Midbrain (tissue), 1 donor: Measurements from ENCODE around the gene DTWD2.
"Not testable (repeated sequence)": the region's sequence is repeated elsewhere in the genome, so short reads cannot be mapped to it uniquely, and the experiment has no call there.

ENCODE experiments used
- DNase-seq: peaks from one replicate; lab custom pipeline; 2025; lab: John Stamatoyannopoulos, UW

Gene DTWD2

DNA sequence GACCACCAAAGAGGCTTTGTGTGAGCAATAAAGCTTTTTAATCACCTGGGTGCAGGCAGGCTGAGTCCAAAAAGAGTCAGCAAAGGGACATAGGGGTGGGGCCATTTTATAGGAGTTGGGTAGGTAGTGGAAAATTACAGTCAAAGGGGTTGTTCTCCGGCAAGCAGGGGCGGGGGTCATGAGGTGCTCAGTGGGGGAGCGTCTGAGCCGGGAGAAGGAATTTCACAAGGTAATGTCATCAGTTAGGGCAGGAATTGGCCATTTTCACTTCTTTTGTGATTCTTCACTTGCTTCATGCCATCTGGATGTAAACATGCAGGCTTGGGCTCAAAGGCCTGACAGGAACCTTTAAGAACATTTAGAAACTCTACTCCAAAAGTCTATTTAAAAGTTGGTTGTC lies 36.0 kb downstream of the DTWD2 start:
- not testable (repeated sequence) for DNase-seq

DNA sequence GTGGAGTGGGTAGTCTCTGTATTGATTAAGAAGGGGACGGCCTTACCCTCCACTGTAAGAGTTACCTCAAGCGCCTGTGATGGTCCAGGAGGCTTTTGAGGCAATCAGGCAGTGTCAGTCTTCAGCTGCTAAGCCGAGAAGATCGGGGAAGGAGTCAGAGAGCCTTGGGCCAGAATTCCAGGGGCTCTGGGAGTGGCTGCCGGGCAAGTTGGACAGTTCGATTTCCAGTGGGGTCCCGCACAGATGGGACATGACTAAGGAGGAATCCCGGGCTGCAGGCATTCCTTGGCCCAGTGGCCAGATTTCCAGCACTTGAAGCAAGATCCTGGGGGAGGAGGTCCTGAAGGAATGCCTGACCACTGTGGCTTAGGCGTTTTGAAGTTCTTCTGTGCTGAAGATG lies 38.0 kb downstream of the DTWD2 start:
- not testable (repeated sequence) for DNase-seq

DNA sequence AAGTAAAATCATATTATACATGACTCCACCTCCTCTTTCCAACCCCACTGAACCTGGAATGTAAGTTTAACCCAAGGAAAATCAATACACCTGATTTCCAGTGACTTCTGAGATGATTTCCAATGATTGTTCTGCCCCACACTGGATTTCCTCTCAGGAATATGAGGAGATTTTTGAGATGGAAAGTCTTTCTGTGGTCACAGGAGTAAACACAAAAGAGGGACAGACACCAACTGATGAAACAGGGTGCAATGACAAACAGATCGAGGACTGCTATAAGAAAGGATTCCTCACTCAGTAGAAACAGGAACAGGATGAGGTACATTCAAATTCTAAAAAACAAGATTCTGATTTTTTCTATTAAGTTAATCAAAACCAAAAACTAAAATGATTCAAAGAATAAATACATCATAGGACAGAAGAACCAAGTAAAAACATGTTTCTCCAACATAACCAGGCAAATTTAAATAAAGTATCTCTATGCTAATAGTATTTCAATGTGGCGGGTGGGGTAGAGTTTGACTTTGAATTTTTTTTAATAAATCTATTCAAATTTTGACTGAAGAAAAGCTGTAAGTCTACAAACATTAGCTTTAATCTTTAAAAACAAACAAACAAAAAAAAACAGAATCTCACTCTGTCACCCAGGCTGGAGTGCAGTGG lies 42.1 kb downstream of the DTWD2 start:
- DNase-seq = no peak

DNA sequence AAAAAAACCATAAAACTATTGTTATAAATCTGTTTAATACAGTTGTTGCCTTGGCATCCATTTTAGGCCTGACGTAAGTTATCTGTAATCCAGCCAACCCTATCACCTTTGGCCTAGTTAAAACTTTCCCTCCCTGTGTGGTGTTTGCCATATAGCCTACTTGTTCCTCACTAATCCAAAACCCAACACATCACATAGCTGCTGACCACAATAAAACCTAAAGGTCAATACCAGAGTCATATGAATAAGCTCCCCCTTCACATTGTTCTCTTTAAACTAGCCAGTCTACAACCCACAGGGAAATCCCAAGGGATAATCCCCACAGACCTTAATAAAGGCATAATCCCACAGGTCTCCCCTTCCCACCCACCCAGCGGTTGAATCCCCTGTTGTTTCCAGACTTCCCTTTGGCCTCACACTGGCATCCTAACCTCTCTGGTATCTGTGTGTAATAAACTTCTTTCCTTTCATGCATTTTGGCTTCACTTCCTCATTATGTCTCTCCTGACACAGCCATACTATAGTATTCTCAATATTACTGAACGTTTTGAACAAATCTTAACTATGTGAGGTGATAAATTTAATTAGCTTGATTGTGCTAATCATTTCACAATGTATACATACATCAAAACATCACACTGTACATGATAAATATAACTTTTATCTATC lies 50.8 kb downstream of the DTWD2 start:
- no peak for DNase-seq

DNA sequence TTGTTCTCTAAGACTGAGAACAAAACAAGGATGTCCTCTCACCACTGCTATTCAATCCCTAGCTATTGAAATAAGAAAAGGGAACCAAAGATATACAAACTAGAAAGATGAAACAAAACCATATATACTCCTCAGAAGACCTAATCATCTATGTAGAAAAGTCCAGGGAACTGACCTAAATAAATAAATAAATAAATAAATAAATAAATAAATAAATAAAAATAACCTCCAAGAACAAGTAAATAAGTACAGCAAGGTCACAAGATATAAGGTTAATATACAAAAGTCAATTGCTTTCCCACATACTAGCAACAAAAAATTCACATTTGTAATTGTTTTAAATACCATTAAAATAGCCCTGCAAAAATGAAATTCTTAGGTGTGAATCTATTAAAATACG lies 54.6 kb downstream of the DTWD2 start:
- no peak for DNase-seq

DNA sequence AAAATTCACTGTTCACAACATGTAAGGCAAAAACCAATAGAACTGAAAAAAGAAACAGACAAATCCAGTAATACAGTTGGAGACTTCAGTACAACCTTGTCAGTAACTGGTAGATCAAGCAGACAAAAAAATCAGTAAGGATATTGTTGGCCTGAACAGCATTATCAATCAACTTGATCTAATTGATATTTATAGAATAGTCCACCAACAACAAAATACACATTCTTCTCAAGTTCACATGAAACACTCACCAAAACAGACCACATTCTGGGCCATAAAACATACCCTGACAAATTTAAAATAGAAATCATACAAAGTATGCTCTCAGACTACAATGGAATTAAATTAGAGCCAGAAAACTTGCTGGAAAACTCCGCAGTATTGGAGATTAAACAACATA lies 56.8 kb downstream of the DTWD2 start:
- DNase-seq = no peak

DNA sequence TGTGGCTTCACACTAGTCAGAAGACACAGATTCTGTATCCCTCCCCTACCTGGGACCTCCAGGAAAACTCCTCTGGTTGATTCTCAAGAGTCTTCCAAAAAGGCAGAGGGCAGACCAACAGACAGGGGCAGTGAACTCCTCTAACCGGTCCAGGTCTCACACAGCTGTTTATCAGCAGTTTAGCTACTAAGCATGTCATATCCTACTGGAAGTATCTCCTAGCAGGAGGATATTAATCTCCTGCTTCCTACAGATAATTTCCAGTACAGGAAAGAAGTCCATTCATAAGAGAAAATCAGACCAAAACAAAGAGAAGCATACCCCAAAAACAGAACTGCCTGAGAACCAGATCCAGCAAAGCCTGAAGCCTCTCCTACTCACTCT lies 64.3 kb downstream of the DTWD2 start:
- DNase-seq = no peak

DNA sequence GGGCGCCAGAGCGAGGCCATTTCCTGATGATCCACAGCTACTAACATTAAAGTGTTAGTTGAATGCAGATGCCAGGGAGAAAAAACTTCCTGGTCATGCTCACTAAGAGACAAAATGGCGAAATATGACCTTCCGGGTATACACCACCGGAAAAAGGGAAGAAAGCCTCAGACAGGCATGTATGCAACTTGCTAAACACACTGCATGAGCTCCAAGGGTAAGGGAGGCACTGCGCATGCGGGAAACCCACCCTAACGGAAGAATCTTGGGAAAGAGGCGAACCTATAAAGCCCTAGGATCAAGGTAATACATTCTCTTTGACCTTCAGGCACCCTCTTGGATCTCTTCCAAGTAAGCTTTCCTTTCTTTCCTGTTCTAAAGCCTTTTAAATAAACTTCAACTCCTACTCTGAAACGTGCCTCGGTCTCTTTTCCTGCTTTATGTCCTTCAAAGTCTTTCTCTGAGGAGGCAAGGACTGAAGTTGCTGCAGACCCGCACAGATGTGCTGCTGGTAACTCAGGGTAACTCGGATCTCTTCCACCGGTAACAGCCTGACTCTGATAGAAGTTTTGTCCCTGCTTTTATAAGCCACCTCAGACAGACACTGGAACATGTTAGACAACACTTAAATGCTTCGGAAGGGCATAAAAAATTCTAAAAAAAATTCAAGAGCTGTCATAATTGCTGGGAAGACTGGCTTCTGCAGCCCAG lies 64.9 kb downstream of the DTWD2 start:
- no peak for DNase-seq

DNA sequence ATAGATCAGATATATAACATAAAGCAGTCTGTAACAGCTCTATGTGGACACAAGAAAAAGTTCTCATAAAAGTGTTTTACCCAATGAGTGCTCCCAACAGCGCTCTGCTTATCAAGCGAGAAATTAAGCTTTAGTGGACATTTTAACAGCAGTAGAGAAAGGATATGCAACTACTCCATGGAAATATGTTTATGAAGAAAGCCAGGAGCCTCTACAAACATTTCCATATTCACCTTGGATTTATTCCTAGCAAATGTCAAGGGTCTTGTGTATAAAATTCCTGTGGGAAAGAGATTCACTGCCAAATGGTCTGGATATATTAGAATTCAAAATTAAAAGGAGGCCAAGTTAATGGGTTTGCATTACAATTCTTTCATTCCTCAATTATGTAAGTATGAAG lies 66.5 kb downstream of the DTWD2 start:
- no peak for DNase-seq

DNA sequence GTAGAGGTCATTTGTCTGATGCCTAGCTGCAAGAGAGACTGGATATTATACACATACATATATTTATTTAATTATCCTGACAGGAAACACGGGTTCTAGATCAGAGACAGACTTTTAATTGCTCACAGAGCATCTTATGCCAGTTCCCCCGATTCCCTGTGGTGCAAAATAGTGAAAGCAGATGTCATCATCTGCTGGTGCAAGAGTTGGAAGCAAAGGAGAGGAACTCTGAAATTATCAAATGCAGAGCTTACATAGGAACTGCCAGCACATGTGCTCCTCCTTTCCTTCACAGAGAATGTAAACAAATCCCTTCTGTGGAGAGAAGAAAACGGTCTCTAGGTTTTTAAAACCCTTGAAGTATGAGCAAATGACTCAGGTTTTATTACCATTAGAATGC lies 69.3 kb downstream of the DTWD2 start:
- DNase-seq = no peak

DNA sequence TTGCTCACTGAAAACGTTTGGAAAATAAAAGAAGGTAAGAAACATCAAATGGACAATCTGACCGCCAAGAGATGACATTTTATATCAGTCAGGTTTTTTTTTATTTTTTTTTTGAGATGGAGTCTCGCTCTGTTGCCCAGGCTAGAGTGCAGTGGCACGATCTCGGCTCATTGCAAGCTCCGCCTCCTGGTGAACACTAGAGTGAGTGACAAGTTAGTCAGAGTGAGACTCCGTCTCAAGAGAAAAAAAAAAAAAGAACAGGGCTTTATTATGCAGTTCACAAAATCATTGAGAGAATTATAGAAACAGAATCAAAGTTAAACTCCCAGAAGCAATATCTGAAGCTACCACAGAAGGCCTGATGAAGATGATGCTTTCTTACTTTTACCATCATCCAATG lies 70.1 kb downstream of the DTWD2 start:
- DNase-seq = no peak

DNA sequence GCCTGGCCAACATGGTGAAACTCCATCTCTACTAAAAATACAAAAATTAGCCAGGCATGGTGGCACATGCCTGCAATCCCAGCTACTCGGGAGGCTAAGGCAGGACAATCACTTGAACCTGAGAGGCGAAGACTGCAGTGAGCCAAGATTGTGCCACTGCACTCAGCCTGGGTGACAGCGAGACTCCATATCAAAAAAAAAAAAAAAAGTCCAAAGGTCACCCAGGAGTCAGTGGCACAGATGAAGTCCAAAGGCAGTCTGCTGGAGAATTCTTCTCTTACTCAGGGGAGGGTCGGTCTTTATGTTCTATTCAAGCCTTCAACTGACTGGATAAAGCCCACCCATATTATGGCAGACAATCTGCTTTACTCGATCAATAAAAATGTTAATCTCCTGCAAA lies 80.8 kb downstream of the DTWD2 start:
- not testable (repeated sequence) for DNase-seq

DNA sequence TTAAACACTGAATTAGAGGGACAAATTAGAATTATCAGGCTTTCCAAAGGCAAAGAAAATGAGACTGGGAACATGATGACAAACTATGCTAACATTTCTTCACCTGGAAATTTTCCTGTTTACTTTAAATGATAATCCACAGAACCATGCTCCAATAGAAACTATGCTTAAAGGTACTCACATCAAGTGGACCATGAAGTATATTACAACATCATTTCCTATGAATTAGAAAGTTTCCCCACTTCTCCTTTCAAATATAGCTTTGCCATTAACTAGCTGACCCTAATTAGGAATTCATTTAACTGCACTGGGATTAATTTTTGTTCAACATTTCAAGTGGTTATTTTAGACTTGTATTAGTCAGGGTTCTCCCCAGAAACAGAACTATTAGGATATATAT lies 81.4 kb downstream of the DTWD2 start:
- no peak for DNase-seq

DNA sequence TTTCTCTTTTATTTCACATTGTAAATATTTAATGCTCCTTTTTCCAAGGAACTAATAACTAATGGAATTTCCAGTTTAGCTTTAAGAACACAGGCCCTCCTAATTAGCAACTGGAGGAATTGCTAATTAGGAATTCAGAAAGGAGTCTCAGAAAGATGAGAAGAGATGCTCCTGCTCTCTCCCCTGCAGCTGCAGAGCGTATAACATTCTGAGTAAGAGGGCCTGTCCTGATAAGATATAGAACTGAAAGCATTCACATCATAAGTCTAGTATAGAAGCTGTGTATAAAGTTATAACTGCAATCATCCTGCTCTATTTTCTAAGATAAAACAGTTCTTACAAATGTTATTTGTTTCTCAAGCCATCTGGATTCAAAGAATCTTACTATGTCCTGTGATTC lies 83.2 kb downstream of the DTWD2 start:
- DNase-seq = no peak

DNA sequence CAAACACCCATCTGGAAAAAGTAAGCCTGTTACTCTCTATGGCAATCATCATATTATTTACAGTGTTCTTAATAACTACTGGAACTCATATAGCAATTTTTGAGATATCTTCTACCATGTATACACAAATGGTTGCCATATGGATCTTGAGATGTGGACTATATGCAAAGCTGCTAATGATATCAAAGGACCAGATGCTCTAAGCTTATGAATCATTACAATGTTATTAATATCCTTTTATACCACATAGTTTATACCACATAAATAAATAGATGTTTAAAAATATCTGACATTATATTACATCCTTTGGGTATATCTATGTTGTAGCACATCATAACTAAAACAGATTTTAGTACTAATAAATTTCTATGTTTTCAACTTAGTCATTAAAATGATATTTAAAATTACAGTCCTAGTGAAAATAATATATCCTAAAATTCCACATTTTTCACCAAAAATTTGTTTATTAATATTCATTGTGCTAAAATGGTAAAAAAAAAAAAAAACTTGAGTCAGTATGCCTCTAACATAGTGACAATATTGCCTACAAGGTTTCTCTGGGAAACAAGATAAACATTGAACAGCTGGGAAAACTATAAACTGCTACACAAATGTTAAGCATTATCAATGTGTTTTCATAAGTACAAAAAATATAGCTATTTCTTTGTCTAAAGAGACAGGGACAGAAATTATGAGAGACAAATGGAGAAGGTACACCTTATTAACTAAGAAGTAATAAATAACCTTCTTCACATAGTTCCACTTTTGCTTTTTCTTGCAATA lies 85.5 kb downstream of the DTWD2 start:
- no peak for DNase-seq

DNA sequence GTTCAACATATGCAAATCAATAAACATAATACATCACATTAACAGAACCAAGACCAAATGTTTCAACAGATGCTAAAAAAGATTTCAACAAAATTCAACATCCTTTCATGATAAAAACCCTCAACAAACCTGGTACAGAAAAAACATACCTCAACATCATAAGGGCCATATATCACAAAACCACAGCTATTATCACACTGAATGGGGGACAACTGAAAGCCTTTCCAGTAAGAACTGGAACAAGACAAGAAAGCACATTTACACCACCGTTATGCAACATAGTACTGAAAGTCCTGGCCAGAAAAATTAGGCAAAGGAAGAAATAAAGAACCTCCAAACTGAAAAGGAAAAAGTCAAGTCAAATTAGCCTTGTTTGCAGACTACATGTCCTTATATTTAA lies 93.6 kb downstream of the DTWD2 start:
- DNase-seq = no peak

DNA sequence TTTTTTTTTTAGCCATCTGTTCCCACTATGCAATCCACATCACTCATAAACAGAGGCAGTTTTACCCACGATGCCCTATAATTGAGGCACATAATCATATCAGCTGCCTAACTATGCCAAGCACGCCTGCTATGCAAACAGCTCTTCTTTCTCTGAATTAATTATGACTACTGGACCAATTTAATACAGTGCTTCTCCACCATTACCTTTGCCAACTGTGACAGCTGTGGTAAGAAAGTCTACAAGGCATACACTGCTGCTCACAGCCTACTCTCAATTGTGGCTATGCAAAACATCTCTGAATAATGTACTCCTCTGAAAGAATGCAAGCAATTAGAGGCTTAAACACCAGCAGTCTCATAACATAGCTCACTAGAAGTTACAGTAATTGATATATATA lies 97.1 kb downstream of the DTWD2 start:
- DNase-seq = no peak

DNA sequence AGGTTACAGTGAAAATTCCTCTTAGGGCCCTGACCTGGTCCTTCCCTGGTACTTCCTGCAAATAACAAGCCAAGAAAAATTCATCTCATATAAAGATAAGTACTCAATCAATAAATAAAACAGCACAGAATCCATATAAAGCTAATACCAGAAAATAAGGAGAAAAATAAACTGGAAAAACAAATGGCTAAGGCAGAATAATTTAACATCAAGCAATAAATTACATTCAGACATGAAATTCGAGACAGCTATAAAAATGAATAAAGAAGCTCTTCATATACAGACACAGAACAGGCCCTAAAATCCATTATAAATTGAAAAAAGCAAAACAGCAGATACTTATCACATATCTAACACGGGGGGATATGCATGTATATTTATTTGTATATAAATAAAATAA lies 99.2 kb downstream of the DTWD2 start:
- DNase-seq = no peak

DNA sequence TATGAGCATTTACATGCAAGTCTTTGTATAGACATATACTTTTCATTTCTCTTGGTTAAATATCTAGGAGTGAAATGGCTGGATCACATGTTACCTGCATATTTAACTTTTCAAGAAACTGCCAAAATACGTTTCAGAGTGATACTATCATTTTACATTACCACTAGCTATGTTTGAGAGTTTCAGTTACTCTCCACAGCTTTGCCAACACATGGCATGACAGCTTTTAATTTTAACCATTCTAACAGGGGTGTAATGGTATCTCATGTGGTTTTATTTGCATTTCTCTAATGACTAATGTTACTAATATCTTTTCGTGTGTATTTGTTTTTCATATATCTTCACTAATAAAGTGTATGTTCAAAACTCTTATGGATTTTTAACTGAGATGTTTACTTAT lies 99.8 kb downstream of the DTWD2 start:
- no peak for DNase-seq

DNA sequence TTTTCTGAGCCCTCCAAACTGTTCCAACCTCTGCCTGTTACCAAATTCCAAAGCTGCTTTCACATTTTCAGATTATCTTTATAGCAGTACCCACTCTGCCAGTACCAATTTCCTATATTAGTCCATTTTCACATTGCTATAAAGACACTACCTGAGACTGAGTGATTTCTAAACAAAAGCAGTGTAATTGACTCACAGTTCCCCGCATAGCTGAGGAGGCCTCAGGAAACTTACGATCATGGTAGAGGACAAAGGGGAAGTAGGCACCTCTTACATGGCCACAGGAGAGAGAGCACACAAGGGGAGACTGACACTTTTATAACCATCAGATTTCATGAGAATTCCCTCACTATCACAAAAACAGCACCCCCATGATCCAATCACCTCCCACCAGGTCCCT lies 105.0 kb downstream of the DTWD2 start:
- no peak for DNase-seq

DNA sequence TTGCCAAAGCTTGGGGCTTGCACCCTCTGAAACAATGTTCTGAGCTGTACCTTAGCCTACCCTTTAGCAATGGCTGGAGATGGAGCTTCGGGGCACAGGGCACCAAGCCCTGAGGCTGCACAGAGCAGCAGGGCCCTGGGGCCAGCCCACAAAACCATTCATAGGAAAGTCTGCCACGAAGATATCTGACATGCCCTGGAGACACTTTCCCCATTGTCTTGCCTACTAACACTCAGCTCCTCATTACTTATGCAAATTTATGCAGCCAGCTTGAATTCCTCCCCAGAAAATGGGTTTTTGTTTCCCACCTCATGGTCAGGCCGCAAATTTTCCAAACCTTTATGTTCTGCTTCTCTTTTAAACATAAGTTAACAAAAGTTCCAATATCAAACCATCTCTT lies 105.7 kb downstream of the DTWD2 start:
- DNase-seq = no peak

DNA sequence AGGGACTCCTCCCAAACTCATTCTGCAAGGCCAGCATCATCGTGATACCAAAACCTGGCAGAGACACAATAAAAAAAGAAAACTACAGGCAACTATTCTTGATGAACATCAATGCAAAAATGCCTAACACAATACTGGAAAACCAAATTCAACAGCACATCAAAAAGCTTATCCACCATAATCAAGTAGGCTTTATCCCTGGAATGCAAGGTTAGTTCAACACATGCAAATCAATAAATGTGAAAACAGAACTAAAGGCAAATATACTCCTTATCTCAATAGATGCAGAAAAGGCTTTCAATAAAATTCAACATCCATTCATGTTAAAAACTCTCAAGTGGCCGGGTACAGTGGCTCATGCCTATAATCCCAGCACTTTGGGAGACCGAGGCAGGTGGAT lies 111.5 kb downstream of the DTWD2 start:
- DNase-seq = not testable (repeated sequence)

DNA sequence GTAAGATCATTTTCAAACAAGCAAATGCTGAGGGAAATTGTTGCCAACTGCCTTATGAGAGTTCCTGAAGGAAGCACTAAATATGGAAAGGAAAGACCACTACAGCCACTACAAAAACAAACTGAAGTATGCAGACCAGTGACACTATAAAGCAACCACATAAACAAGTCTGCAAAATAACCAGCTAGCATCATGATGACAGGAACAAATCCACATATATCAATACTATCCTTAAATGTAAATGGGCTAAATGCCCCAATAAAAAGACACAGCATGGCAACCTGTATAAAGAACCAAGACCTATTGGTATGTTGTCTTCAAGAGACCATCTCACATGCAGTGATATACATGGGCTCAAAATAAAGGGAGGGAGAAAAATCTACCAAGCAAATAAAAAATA lies 113.2 kb downstream of the DTWD2 start:
- DNase-seq = no peak
